DMS153 treated with DMSO at 0.1 percent for 48 hours (cell line): Measurements from ENCODE around the gene GIPC2.
"Not testable (repeated sequence)": the region's sequence is repeated elsewhere in the genome, so short reads cannot be mapped to it uniquely, and the experiment has no call there.

Experiments used
- DNase-seq: peaks from one replicate; lab custom pipeline; 2025; ENCODE audit not compliant: unreplicated experiment; lab: John Stamatoyannopoulos, UW

GIPC2 gene

GRCh38 chr1:78094639-78095038, 48.9 kb downstream of the GIPC2 start:
- no peak for DNase-seq

- DNase-seq: no peak
These were observed 49.8 kb downstream of the GIPC2 start for GRCh38 chr1:78095593-78095992.

- no peak for DNase-seq
These were observed 50.3 kb downstream of the GIPC2 start for GRCh38 chr1:78096017-78096416.

- DNase-seq: no peak
These were observed 51.2 kb downstream of the GIPC2 start for GRCh38 chr1:78096976-78097375.

- DNase-seq: no peak
These were observed 55.3 kb downstream of the GIPC2 start for GRCh38 chr1:78101051-78101450.

GRCh38 chr1:78101514-78101913, 55.7 kb downstream of the GIPC2 start:
- DNase-seq: no peak

- DNase-seq: no peak
These were observed 56.3 kb downstream of the GIPC2 start for GRCh38 chr1:78102082-78102481.

GRCh38 chr1:78102916-78103315, 57.1 kb downstream of the GIPC2 start:
- DNase-seq: no peak

GRCh38 chr1:78104322-78104721, 58.6 kb downstream of the GIPC2 start:
- DNase-seq: no peak

GRCh38 chr1:78109659-78110058, 63.9 kb downstream of the GIPC2 start:
- DNase-seq: not testable (repeated sequence)

- DNase-seq: no peak
These were observed 67.6 kb downstream of the GIPC2 start for GRCh38 chr1:78113156-78113916.

- DNase-seq: peak; percentile 65
These were observed 68.5 kb downstream of the GIPC2 start for GRCh38 chr1:78114034-78114956.

GRCh38 chr1:78120485-78120884, 74.7 kb downstream of the GIPC2 start:
- not testable (repeated sequence) for DNase-seq

- DNase-seq: no peak
These were observed 75.9 kb downstream of the GIPC2 start for GRCh38 chr1:78121710-78122109.

- no peak for DNase-seq
These were observed 76.6 kb downstream of the GIPC2 start for GRCh38 chr1:78122389-78122788.

- DNase-seq: no peak
These were observed 80.7 kb downstream of the GIPC2 start for GRCh38 chr1:78126506-78126905.

- DNase-seq: no peak
These were observed 86.6 kb downstream of the GIPC2 start for GRCh38 chr1:78132174-78132947.

- DNase-seq: no peak
These were observed 87.2 kb downstream of the GIPC2 start for GRCh38 chr1:78132948-78133322.

- DNase-seq: no peak
These were observed 90.9 kb downstream of the GIPC2 start for GRCh38 chr1:78136680-78137079.

- DNase-seq: no peak
These were observed 95.9 kb downstream of the GIPC2 start for GRCh38 chr1:78141531-78142231.

GRCh38 chr1:78142736-78143135, 97.0 kb downstream of the GIPC2 start:
- DNase-seq: no peak
